ENCODE data around the gene TYK2.

Gene TYK2

DNA sequence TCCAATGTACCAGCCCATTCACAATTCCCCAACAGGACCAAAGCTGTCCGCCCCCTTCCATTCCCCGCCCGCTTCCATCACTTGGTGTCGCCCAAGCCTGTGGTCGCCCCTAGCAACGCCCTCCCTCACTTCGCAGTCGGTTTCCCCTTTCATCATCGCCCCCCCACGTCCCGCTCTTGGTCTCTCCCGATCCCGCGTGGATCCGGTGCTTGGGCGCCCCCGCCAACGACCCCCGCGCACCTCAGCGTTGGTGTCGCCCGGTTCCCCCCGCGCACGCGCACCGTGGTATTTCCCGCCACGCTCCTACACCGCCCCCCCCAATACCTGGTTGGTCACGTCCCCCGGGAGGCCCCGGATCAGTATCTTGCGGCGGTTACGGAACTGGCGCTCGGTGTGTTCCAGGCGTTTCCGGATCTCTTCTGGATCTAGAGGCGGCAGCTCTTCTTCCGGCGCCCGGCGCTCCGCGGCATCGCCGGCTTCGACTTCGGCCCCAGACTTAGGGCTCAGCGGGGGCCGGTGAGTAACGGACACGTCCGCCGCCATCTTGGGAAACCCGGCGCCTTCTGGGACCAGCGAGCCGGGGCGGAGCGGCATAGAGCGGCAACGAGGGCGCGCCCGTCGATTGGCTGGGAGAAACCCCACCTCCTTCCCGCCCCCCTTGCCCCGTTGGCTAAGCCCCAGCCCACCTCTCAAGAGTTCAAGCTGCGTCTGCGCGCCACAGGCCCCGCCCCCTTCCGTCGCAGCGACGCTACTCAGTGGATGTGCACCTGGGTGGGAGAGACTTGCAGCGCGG is 47.2 kb downstream of the TYK2 start, which contains the start of gene RAVER1:
TSS of gene RAVER1 (minus strand) at position 565 of the 793 bp plus-strand sequence. CDS start at position 543, 22 bp downstream.
- DNase-seq, result peak; percentile 93

DNA sequence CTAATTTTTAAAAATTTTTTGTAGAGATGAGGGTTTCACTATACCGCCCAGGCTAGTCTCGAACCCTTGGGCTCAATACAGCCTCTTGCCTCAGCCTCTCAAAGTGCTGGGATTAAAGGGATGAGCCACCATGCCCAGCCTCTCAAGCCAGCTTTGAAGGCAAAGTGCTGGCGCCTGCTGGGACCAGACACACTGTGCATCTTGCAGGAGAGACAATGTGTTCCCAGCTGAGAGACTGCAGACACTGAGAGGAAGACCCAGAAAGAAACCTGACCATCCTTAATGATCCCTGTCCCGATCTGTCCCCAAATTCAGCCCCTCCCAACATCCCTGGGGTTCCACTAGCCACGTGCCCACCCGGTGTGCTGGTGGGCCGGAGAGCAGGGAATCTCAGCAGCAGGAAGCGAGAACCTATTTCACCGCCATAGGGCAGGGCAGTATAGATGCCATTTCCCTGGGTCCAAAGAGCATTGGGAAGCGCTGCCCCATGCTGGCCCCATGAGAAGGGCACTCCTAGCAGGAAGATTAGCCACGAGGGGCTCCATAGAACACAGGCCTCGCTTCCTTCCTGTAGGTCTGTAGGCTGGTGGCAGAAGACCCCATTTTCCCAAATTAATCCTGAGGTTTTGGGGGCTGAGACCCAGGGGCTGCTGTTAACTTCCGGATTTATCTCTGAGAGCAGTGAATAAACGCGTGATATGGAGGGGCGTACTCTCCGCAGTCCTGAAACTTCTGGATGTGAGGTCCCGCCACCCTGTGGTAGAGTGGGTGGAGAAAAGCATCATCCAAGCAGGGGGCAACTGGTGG is 48.0 kb downstream of the TYK2 start:
- no peak for DNase-seq

DNA sequence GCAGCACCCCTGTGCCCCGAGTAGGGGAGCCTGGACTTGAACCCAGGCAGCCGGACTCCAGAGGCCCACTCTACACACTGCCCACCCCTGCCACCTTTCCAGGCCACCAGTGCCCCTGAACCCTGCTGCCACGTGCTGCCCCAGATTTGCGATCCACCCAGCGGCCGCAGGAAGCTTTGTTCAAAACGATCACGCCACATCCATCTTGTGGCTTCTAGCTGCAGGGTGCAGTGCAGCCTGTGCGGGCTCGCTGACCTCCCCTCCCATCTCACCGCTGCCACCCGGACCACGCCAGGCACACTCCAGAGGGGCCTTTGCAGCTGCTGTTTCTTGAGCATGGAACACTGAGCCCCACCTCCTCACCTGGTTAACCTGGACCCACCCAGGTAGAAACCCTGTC is 50.8 kb downstream of the TYK2 start:
- no peak for DNase-seq

DNA sequence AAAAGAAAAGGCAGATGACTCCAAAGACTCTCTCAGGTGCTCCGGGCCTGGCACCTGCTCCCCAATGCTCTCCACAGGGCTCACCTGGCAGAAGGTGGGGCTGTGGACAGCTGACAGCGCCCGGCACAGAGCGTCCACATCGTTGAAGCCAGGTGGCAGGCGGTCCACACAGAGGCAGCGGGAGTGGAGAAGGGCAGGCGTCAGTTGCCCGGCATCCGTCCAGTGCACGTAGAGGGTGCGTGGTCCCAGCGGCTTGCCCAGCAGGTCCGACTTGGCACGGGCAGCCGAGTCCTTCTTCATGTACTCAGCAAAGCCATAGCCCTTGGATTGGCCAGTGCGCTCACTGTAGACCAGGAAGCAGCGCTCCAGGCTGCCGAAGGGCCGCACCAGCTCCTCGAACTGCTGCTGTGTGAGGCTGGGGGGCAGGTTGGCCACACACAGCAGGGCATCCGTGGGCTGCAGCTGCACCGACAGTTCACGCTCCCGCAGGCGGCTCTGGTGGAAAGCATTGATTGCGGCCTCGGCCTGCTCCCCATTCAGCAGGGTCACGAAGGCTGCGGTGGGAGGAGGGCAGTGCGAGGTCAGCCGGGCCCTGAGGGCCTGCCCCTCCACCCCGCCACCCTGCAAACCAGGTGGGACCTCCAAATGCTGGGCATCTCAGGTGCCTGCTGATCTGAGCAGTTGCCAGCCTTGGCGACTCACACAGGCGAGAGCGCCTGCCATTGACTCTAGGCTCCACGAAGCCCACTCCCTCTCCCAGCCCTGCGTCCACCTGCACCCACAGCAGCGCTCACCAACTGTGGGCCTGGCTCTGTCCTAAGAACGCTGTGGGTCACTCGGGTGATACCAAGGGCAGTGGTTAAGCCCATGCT is 51.6 kb downstream of the TYK2 start:
- DNase-seq, result no peak

DNA sequence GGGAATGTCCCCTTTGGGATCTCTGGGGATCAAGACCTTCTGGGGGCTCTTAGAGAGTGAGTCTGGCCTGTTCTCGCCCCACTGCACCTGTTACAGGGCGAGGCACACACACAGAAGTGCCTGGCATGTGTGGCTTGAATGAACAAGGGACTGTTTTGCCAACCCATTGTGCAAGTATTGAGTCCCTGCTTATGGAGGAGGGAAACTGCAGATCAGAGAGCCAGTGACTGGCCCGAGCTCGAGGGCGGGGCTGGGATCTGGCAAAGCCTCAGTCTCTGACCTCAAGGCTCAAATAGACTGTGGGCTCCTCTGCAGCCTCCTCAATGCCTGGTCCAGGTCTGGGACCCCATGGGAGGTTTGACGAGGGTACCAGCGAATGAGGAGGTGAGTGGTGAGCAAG is 52.6 kb downstream of the TYK2 start:
- DNase-seq, result no peak

DNA sequence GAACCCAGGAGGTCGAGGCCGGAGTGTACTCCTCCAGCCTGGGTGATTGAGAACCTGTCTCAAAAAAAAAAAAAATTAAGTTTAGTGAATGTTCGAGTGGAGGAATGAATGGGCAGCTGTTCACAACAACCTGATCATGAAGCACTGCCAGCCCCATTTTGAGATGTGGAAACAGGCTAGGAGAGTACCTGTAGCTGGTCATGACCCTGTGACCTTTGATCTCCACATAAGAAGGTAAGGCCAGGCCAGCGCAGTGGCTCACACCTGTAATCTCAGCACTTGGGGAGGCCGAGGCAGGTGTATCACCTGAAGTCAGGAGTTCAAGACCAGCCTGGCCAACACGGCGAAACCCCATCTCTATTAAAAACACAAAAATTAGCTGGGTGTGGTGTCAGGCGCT is 54.6 kb downstream of the TYK2 start:
- DNase-seq, result no peak

DNA sequence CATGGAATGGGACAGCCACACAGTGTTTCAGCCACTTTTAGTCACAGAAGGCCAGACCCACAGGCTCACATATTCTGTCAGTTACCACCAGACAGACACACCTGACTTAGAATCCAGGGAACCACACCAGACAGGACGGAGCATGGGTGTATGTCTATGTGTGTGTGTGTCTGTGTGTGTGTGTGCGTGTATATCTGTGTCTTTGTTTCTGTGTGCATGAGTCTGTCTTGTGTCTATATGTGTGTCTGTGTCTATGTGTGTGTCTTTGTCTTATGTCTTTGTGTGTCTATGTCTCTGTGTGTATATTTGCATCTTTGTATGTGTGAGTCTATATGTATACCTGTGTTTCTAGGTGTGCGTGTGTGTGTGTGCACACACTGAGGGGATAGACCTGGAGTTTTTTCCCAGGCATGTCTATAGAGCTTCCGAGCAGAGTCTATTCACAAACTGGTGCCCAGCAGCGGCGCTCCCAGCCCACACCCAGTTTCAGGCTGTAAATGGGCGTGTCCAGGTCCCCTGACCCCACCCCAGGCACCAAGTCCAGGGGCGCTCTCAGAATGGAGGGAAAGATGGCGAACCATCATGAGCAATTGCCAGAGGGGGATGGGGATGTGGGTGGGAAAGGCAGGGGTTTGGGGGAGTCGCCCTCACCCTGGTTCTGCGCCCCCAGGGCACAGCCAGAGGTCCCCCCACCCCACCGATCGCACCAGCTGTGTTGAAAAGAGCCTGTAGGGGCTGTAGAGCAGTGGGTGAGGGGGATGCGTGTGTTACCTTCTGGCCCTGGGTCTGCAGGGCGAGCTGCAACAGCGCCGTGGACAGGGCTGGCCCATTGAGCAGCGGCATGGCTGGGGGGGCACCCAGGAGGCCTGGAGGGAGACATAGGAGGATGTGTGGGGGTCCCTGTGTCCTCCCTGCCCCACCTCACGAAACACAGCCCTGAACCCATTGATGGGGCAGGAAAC is 58.2 kb downstream of the TYK2 start:
- no peak for DNase-seq

DNA sequence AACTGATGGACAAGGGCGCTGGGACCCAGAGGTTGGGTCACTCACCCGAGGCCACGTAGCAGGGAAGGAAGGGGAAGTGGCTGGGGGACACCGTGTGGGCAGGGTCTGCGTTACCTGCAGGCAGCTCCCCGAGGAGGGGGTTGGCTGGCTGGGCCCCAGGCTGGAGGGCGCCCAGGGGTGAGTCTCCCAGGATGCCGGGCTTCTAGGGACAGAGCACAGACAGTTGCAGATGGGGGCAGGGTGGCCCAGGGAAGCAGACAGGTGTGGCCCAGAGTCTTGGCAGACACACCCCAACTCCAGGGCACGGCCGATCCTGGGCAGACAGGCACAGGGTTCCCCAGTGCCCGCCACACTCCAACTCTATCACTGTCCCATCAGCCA is 59.0 kb downstream of the TYK2 start:
- no peak for DNase-seq

DNA sequence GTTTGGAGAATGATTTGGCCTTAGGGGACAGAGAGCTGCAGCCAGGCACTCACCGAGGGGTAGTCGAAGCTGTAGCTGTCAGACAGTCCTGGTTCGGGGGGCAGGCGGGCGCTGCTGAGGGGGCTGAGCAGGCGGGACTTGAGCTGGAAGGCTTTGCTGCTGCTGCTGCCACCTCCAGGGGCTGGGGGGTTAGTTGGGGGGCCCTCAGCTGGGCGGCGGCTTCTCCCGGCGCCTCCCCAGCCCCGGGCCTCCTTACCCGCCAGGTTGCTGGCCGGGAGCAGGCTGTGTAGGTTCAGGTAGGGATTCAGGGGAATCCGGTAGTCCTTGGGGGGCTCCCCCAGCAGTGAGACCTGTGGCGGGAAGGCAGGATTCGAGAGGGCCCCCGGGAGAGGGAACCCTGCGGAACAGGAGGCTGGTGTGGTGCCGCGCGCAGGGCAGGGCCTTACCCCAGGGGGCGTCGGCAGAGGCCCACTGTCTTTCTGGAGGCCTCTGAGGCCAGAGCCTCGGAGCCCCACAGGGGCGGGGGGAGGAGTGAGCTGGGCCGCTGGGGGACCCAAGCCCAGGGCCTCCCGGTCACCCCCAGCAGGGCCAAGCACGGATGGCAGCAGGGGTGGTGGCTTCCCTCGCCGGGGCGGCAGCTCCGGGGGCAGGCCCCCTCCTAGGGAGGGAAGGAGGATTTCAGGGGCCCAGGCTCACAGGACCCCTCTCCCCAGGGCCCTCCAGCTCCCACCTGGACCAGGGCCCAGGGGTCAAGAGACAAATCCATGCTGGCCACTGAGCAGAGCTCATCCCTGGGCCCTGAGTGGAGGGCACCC is 59.6 kb downstream of the TYK2 start:
- DNase-seq, result no peak

DNA sequence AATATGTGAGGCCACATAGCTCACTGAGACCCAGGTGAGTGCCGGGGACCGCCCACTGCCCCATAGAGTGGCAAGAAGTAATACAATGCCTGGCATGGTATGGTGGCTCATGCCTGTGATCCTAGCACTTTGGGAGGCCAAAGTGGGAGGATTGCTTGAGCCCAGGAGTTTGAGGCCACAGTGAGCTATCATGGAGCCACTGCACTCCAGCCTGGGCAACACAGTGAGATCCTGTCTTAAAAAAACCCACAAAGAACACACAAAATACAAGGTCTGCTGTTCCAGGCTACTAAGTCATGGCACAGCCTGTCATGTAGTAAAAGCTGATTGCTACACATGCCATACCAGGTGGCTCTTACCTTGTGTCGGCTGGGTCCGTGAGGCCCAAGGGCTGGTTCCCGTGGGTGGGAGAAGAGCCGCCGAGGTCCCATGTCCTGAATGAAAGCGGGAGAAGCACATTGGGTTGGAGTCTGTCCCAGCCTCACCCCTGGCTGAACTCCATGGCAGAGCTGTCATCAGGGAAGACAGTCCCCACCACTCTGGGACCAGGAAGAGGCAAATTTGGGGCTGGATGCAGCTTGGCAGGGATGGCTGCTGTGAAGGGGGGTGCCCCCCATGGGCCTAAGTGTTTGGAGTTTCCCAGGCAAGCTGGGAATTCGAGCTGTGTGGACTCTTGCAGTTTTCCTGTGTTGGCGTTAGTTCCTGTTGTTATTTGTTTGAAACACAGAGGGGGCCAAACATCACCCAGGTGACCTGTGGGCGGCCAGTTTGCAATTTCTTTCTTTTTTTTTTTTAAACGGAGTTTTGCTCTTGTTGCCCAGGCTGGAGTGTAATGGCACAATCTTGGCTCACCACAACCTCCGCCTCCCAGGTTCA is 61.3 kb downstream of the TYK2 start:
- no peak for DNase-seq

DNA sequence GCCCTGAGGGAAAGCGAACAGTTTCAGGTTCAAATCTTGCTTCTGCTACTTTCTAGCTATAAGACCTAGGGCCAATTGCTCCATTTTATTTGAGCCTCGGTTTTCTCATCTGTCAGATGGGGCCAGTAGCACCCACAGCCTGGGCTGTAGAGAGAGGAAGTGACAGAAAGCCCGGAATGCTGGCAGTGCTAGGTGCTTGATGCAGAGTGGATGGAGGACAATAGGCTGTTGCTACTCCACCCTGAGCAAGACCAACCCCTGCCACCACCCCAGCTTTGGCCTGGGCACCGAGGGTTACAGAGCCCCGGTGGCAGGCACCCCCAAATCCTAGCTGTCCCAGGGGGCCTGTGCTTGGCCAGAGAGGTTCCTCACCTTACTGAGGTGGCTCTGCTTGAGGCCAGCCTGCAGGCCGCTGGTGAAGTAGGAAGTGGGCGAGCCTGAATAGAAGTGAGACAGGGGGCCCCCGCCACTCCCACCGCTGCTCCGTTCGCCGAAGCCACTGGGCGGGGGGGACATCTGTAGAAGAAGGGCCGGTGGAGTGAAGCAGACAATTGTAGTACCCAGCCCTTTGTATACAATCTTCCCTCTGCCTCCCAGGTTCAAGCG is 62.4 kb downstream of the TYK2 start:
- no peak for DNase-seq

DNA sequence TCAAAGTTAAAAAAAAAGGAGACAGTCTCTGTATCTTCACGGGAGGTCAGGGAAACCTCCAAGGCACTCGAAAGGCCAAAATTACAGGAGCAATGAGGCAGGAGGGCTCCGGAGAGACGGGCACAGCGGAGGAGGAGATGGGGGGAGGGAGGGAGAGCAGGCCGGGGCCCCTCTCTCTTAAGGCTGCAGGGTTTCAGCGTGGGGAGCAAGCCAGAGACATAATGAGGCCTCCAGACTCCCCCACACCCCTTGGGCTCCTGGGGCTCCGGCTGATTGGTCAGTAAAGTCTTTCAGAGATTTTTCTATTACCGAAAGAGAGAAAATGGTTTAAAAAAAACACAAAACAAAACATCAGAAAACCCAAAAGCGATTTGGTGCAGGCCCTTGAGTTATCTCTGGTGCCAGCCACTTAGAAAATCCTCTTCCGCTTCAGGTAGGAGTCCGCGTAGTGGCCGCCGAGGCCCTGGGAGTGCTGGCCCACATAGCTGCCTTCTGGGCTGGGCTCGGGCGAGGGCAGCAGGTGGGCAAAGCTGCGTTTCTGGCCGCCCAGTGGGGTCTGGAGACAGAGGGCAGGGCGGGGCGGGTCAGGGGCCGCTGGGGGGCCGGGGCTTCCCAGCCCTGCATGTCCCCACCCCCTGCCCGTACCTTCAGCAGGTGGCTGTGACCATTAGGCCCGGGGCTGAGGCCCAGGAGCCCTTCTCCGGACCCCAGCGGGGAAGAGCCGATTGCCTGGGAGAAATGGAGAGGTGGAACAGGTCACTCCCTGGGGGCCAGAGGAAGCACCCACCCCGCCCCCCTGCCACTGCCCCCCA is 63.1 kb downstream of the TYK2 start:
- DNase-seq, result no peak

DNA sequence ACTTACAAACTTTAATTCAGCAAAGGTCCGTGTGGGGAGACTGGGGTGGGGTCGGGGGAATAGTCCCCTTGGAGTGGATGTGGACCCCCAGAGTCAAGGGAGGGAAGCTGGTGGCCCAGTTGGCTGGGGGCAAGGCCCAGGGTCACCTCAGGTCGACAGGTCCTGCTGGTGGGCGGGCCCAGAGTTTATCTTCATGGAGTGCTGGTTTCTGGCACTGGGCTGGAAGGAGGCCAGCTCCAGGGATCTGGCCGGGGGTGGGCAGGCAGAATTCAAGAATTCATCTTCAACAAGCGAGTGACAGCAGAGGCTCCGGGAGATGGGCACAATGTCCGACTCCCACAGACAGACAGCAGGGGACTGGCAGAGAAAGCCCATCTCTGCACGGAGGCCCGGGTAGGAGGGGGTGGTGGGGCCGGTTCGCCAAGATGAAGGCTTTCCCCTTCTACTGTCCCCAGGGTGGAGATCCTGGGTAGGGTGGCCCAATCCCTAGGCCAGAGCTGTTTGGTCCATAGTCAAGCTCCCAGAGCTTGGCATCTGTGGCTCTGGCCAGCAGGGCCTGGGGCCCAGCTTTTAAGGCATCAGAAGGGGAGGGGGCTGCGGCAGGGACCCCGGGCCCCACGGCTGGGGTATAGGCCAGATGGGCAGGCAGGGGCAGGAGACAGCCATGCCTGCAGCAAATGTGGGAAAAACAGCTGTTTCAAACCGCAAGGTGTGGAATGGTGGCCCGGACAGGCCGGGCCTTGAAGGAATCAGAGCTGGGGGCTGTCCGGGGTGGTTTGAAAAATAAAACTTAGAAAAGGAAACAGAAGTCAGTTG is 63.9 kb downstream of the TYK2 start:
- no peak for DNase-seq

DNA sequence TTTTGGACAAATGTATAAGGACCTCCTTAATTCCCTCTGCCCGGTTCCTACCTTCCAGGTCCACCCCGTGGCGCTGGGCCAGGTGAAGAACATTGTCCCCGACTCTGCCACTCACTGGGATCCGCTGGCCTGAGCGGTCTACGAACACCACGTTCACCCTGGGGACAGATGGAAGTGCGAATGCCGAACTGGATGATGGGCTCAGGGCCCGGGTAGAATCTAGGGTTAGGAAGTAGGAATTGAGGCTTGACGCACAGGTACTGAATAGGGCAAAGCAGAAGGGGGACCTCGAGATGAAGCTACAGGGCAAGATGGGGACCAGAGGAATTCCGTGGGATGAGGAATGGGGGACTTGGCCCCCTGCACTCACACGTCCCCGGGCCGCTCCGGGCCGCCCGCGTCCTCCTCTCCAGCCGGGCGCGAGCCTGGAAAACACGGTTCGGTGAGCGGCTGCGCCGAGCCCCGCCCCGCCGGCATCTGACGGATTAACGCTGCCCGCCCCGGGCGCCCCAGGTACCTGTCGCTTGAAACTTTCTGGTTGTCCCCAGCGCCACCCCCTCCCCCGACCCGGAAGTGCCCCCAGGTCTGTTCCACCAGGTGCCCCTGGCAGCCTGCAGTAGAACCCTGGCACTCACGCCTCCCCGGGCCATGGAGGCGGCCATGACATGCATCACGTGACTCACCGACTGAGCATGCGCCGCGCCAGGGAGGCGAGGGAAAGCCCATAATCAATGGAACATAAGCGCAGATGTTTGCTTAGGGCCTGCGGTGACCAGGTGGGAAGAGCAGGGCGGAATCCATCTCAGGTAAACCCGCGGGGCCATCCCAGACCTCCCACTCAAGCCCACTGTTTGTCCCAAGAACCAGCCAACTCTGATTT is 64.8 kb downstream of the TYK2 start, which contains the start of gene FDX2:
TSS of gene FDX2 (minus strand) at position 681 of the 880 bp plus-strand sequence. CDS start at position 662, 19 bp downstream.
- peak; percentile 92 for DNase-seq

DNA sequence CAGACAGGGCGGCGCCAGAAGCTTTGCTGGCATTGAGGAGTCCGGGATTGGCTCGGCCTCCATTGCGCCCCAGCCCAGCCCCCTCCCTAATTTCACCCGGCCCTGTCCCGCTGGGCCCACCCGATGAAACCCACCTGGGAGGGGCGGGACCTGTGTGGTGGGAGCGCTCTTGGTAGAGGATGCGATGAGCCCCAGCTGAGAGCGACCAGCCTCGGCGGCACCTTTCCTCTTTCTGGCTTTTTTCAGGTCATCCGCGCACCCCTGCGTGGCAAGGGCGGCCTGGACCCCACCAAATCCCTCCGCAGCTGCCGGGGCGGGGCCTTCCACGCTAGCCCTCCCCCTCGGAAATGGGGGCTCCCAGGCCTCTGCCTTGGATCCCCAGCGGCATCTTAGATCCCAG is 70.9 kb downstream of the TYK2 start, which contains the start of gene ZGLP1:
TSS of gene ZGLP1 (minus strand) at position 393 of the 400 bp plus-strand sequence.
- DNase-seq, result no peak

DNA sequence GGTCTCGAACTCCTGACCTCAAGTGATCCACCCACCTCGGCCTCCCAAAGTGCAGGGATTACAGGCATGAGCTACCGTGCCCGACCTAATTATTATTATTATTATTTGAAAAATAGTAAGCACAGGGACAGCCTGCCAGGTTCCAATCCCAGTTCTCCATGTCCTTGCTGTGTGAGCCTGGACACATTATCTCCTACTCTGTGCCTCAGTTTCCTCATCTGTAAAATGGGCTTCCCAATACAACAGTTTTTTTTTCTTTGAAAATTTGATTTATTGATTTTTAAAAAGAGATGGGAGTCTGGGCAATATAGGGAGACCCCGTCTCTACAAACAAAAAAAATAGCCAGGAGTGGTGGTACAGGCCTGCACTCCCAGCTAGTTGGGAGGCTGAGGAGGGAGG is 74.0 kb downstream of the TYK2 start:
- DNase-seq, result no peak
